IMR-90 (cell line): Measurements from ENCODE around the gene DSCAM. TPM values are rescaled to one million over a fixed set of nuclear protein-coding genes. Genes with fewer than 3 reads are reported as not detected.

Experiments
- ATAC-seq: fragments of 200-7000 bp; cut with Tn5 transposase; 2 replicates; pipeline ENCODE4 v1.9.1; 2020; ENCODE audit warnings: low read depth, mild to moderate bottlenecking, moderate library complexity
- BruUV-seq: library from RNA; stranded (reverse); fragments of 400-500 nt; replicated peaks from 2 replicates; lab custom pipeline; 2021; lab: Mats Ljungman, UMichigan
- CTCF ChIA-PET: fragments of 300-600 bp; formaldehyde crosslinking; extraction: SDS; loops from one replicate; lab custom pipeline; 2021; ENCODE audit warnings: antibody characterized with exemption; lab: Yijun Ruan, JAX
- POLR2A ChIA-PET: fragments of 300-600 bp; sonication (Branson Sonifier 250); formaldehyde crosslinking; loops from one replicate; lab custom pipeline; 2022; ENCODE audit warnings: antibody characterized with exemption; ENCODE audit not compliant: unreplicated experiment; lab: Charles Lee
- DNase-seq: peaks from one replicate; pipeline ENCODE4 v3.0.0; 2013
- H2AFZ ChIP-seq: replicated peaks from 2 replicates; pipeline ENCODE3; 2013; ENCODE audit warnings: low read length, mild to moderate bottlenecking; ENCODE audit not compliant: poor library complexity
- H2AK5ac ChIP-seq: 2 replicates; pipeline ENCODE4 v1.6.1; 2013; ENCODE audit warnings: low read depth, low read length, inconsistent platforms
- H2AK9ac ChIP-seq: replicated peaks from 2 replicates; pipeline ENCODE3; 2013; ENCODE audit warnings: mild to moderate bottlenecking, low read depth, low read length, moderate library complexity; ENCODE audit not compliant: poor library complexity
- H2BK120ac ChIP-seq: 2 replicates; pipeline ENCODE4 v1.6.1; 2013; ENCODE audit warnings: low read depth, low read length, inconsistent platforms
- H2BK15ac ChIP-seq: 3 replicates; pipeline ENCODE4 v1.6.1; 2013; ENCODE audit warnings: low read depth, low read length, inconsistent platforms
- H2BK20ac ChIP-seq: 2 replicates; pipeline ENCODE4 v1.6.1; 2013; ENCODE audit warnings: low read depth, mild to moderate bottlenecking, inconsistent platforms, low read length, moderate library complexity
- H2BK5ac ChIP-seq: 2 replicates; pipeline ENCODE4 v1.6.1; 2013; ENCODE audit warnings: mild to moderate bottlenecking, low read depth, low read length, inconsistent platforms; ENCODE audit not compliant: poor library complexity, severe bottlenecking
- H3K14ac ChIP-seq: replicated peaks from 2 replicates; pipeline ENCODE4 v1.6.1; 2013; ENCODE audit warnings: low read depth, low read length, inconsistent platforms
- H3K18ac ChIP-seq: 2 replicates; pipeline ENCODE4 v1.6.1; 2013; ENCODE audit warnings: low read depth, low read length, control low read depth
- H3K23ac ChIP-seq: 2 replicates; pipeline ENCODE4 v1.6.1; 2013; ENCODE audit warnings: low read depth, low read length, inconsistent platforms
- H3K27ac ChIP-seq: 2 replicates; pipeline ENCODE4 v1.5.1; 2013; ENCODE audit warnings: mild to moderate bottlenecking, control low read depth, low read length; ENCODE audit not compliant: insufficient read depth
- H3K27me3 ChIP-seq: 2 replicates; pipeline ENCODE4 v1.6.1; 2013; ENCODE audit warnings: low read length; ENCODE audit not compliant: control insufficient read depth, insufficient read depth
- H3K36me3 ChIP-seq: 2 replicates; pipeline ENCODE4 v1.6.1; 2013; ENCODE audit warnings: low read length, mixed read lengths; ENCODE audit not compliant: control insufficient read depth, insufficient read depth
- H3K4ac ChIP-seq: 2 replicates; pipeline ENCODE4 v1.6.1; 2013; ENCODE audit warnings: low read depth, low read length, inconsistent platforms
- H3K4me1 ChIP-seq: 2 replicates; pipeline ENCODE4 v1.6.1; 2013; ENCODE audit warnings: low read length, mixed read lengths; ENCODE audit not compliant: control insufficient read depth, insufficient read depth
- H3K4me2 ChIP-seq: 2 replicates; pipeline ENCODE4 v1.6.1; 2013; ENCODE audit warnings: low read depth, mild to moderate bottlenecking, control low read depth, low read length, moderate library complexity
- H3K4me3 ChIP-seq: 2 replicates; pipeline ENCODE4 v1.5.1; 2013; ENCODE audit warnings: low read depth, mild to moderate bottlenecking, control low read depth, low read length, moderate library complexity; ENCODE audit not compliant: insufficient read depth
- H3K56ac ChIP-seq: 2 replicates; pipeline ENCODE4 v1.6.1; 2013; ENCODE audit warnings: low read length, inconsistent platforms; ENCODE audit not compliant: insufficient read depth; ENCODE audit errors: extremely low read depth
- H3K79me1 ChIP-seq, 2 experiments: 2 replicates each; pipeline ENCODE4 v1.6.1; 2013; ENCODE audit warnings: low read length in 2 of 2, inconsistent platforms in 1 of 2, low read depth in 1 of 2
- H3K9ac ChIP-seq: 2 replicates; pipeline ENCODE4 v1.6.1; 2013; ENCODE audit warnings: low read depth, low read length, control low read depth
- H3K9me1 ChIP-seq: 2 replicates; pipeline ENCODE4 v1.6.1; 2013; ENCODE audit warnings: low read length, inconsistent platforms; ENCODE audit not compliant: insufficient read depth
- H3K9me3 ChIP-seq: 2 replicates; pipeline ENCODE4 v1.6.1; 2013; ENCODE audit warnings: low read length; ENCODE audit not compliant: control insufficient read depth, insufficient read depth
- H4K20me1 ChIP-seq: 2 replicates; pipeline ENCODE4 v1.6.1; 2013; ENCODE audit warnings: low read length, inconsistent platforms; ENCODE audit not compliant: insufficient read depth
- H4K5ac ChIP-seq: 2 replicates; pipeline ENCODE4 v1.6.1; 2013; ENCODE audit warnings: mild to moderate bottlenecking, low read depth, low read length, control low read depth
- H4K8ac ChIP-seq, 2 experiments: 2 replicates each; pipeline ENCODE4 v1.6.1; 2013; ENCODE audit warnings: low read depth in 2 of 2, low read length in 2 of 2, control low read depth in 1 of 2, inconsistent platforms in 1 of 2
- H4K91ac ChIP-seq: 2 replicates; pipeline ENCODE4 v1.6.1; 2013; ENCODE audit warnings: low read depth, low read length, inconsistent platforms; ENCODE audit not compliant: insufficient read depth
- BHLHE40 ChIP-seq: fragments of 150-350 bp; IDR thresholded peaks from 2 replicates; pipeline ENCODE4 v1.6.1; 2016; ENCODE audit warnings: mild to moderate bottlenecking, low read depth, low read length
- CEBPB ChIP-seq: IDR thresholded peaks from 2 replicates; pipeline ENCODE4 v1.6.1; 2012; ENCODE audit warnings: low read depth, low read length, improper control_type of control experiment
- ELK1 ChIP-seq: fragments of 150-350 bp; IDR thresholded peaks from 2 replicates; pipeline ENCODE4 v1.6.1; 2016; ENCODE audit warnings: low read depth, mild to moderate bottlenecking, low read length, moderate library complexity, borderline replicate concordance
- FOS ChIP-seq: fragments of 150-350 bp; IDR thresholded peaks from 2 replicates; pipeline ENCODE4 v1.6.1; 2016; ENCODE audit warnings: low read depth, low read length
- MAZ ChIP-seq: IDR thresholded peaks from 2 replicates; pipeline ENCODE4 v1.6.1; 2012; ENCODE audit warnings: low read depth, mild to moderate bottlenecking, low read length, improper control_type of control experiment, moderate library complexity, borderline replicate concordance
- MXI1 ChIP-seq: IDR thresholded peaks from 2 replicates; pipeline ENCODE4 v1.6.1; 2012; ENCODE audit warnings: low read depth, mild to moderate bottlenecking, low read length, moderate library complexity, borderline replicate concordance
- RAD21 ChIP-seq: IDR thresholded peaks from 2 replicates; pipeline ENCODE4 v1.6.1; 2012; ENCODE audit warnings: low read length, improper control_type of control experiment
- SMC3 ChIP-seq: fragments of 150-350 bp; IDR thresholded peaks from 2 replicates; pipeline ENCODE4 v1.6.1; 2016; ENCODE audit warnings: low read depth, mild to moderate bottlenecking, antibody characterized with exemption, low read length, moderate library complexity
- WGBS, 2 experiments: methylation state at CpG; one replicate each; pipeline versions ENCODE4 v1.1.5 to v1.1.7; 2013; ENCODE audit warnings: missing lambda C conversion rate in 2 of 2; ENCODE audit not compliant: insufficient read length in 1 of 2; ENCODE audit errors: extremely low coverage in 2 of 2; 5-methylcytosine and 5-hydroxymethylcytosine counted together
- dilution Hi-C: fragments of 300-500 bp; cut with HindIII; formaldehyde crosslinking; loops from one replicate; pipeline ENCODE4 v1.14.3; 2018; ENCODE audit warnings: low sequenced_read_pairs; ENCODE audit not compliant: unreplicated experiment
- in situ Hi-C: fragments of 300-500 bp; cut with MboI; formaldehyde crosslinking; loops from 3 replicates; pipeline ENCODE4 v1.14.3; 2019; ENCODE audit warnings: low sequenced_read_pairs, inconsistent platforms, mixed read lengths
- intact Hi-C: fragments of 100-400 bp; cut with micrococcal nuclease; formaldehyde crosslinking; loops from 2 replicates; pipeline ENCODE4 v1.10.0; 2022
- polyA plus RNA-seq, 3 experiments: library from polyadenylated mRNA; depleted of rRNA; stranded (reverse); fragments of >200 nt; gene quantifications; 2 replicates each; pipeline ENCODE4 v1.2.3, GENCODE V29; 2012; ENCODE audit warnings: low replicate concordance in 1 of 3
- total RNA-seq: library from RNA; depleted of rRNA; stranded (reverse); fragments of >200 nt; gene quantifications from 2 replicates; pipeline ENCODE4 v1.2.3, GENCODE V29; 2012

DSCAM gene
- total and polyA plus RNA-seq, 2 of the 4 experiments (the other 2 are of a cell fraction) = under 0.01 to 0.02 TPM

GRCh38 chr21:40792691-40793456 is 54.1 kb downstream of the DSCAM start:
- WGBS, 2 experiments = 17% methylated on average over 1 of the region's 4 CpGs; no CpG with 5 or more reads in 1 of the 2 experiments
- Histone ChIP-seq H4K8ac (no peak overlapping the region), H4K91ac (no peak overlapping the region), H3K9me3 (peaks cover 5% of the 10 kb centered on the region; the same call in 1 of the 2 replicates), H3K27ac (no peak overlapping the region), H2BK15ac (no peak overlapping the region), H3K27me3 (no peaks in the 10 kb centered on the region), H3K23ac (no peak overlapping the region), H2BK5ac (no peak overlapping the region), H4K20me1 (no peaks in the 10 kb centered on the region), H3K14ac (no peak overlapping the region), H3K4me3 (no peak overlapping the region), H3K18ac (no peak overlapping the region), H3K4ac (no peak overlapping the region), H4K5ac (no peak overlapping the region), H3K4me1 (no peaks in the 10 kb centered on the region), H2BK20ac (no peak overlapping the region), H2AK5ac (no peak overlapping the region), H3K4me2 (no peak overlapping the region), H3K36me3 (no peaks in the 10 kb centered on the region), H3K9ac (no peak overlapping the region), H3K79me1 (no peaks in the 10 kb centered on the region), H2AFZ (no peak overlapping the region), H3K56ac (no peak overlapping the region), H2BK120ac (no peak overlapping the region), H3K9me1 (no peaks in the 10 kb centered on the region), H2AK9ac (no peak overlapping the region)
- ATAC-seq (no peak), DNase-seq (peak; percentile 10)
- TF ChIP-seq ELK1 (no peak), MAZ (no peak), CEBPB (no peak), FOS (no peak), BHLHE40 (no peak), SMC3 (no peak), RAD21 (no peak), MXI1 (no peak)
- BruUV-seq = no TSS peak
- dilution Hi-C loops (no loop called here), intact Hi-C loops (no loop called here), in situ Hi-C loops (no loop called here)
- ChIA-PET CTCF (no interaction called here), POLR2A (no interaction called here)
